Germinal center (tissue), 1 donor: ENCODE measurements around the gene CDIPT.

ENCODE experiments used
- DNase-seq: peaks from one replicate; pipeline ENCODE4 v3.0.0; 2012; ENCODE audit warnings: mixed read lengths, low spot score

The CDIPT gene

DNA sequence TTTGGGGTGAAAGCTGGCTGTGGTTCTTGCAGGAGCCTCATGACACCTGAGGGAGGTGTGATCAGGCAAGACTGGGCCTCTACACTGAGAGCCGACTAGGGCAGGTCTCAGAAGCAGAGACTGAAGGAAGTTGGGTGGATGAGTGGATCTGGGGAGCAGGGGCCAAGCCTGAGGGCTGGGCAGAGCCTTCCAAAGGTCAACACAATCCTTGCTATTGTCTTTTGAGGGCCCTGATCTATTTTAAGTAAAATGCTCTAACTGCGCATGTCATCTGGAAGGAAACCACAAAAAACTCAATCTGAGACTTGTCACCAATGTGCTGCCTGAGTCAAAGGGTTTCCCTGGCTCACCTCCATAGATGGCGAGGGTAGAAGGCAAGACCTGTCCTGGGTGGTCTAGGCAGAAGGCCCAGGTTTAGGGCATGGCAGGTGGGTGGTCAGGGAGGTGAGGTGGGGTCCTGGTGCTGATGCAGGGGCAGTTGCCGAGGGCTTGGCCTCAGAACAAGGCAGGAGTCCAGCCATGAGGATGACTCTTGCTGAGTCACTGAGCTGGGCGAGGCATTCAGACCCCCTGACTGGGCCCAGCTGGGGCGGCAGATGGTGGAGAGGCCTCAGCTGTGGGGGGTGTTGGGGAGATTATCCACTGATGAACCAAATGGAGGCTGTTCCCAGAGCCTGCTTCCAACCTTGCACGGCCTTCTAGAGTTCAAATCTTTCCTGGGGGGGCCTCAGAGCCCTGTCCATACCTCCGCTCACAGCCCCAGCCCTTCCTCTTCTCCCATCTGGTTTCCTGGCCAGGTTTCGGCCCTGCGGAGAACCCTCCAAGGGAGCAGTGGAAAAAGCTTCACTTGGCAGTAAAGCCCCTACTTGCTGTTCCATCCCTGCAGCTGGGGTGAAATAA, 37.6 kb downstream of the CDIPT start:
- DNase-seq, result no peak

DNA sequence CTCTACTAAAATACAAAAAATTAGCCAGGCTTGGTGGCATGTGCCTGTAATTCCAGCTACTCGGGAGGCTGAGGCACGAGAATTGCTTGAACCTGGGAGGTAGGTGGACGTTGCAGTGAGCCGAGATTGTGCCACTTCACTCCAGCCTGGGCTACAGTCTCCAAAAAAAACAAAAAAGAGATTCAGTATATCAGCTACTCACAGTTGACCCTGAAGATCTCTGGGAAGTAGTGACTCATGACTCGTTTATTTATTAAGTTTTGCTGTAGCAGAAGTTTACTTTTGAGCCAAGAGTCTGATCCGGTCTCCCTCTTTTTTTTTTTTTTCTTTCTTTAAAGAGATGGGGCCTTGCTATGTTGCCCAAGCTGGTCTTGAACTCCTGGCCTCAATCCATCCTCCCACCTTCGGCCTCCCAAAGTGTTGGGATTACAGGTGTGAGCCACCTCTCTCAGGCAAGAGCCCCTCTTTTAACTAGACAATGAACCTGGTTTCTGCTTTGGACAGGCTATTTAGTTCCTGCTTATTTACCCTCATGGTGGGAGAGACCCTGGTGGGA, 38.4 kb downstream of the CDIPT start:
- no peak for DNase-seq

DNA sequence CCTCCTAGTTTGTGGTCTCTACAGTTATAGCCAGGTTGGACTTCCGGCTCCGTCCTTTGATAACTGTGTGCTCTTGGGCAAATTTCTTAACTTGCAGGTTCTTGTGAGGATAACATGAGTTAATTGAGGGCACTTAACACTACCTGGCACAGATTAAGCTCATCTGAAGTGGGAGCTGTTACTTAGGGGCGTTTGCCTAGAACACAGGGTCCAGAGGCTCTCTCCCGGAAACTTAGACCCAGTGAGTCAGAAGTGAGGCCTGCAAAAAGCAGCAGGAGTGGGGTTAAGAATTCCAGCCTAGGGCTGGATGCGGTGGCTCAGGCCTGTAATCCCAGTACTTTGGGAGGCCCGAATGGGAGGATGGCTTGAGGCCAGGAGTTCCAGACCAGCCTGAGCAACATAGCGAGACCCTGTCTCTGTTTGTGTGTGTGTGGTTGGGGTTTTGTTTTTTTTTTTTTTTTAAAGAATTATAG, 41.3 kb downstream of the CDIPT start:
- DNase-seq, result no peak

DNA sequence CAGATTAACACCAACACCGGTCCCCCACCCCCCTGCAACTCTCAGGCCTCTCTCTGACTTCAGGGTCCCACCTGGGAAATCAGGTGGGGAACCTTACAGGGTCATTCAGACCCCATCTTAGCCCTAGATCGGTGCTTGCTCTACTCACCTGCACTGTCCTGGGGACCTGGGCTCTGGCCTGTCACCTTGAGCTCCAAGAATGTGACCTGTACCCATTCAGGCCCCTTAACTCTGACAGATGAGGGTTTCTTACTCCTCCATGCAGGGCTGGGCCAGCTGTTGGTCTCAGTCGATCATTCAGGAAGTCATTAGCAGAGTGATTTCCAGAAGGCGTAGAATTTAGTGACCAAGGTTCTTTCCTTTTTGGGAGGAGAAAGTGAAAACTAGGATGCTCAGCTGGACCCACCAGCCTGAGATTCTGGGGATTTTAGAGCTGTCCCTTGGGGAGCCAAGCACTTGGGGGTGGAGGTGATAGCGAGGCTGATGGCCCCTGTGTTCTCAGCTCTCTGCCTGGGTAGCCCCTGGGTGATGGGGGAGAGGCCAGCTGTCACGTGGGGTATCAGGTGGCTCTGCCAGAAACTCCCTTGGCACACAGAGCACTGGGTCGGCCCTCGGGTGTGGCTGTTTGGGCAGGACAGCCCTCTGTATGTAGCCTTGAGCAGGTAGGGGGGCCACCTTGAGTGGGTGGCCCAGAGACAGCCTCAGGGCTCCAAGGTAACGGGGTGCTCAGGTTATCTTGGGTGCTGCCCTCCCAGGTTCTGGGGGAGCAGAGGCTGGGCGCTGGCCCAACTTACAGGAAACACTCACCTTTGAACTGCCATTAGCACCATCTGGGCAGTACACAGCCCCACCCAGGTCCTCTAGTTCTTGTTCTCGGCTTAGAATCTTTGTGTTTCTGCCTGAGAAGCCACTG, 42.0 kb downstream of the CDIPT start:
- no peak for DNase-seq

DNA sequence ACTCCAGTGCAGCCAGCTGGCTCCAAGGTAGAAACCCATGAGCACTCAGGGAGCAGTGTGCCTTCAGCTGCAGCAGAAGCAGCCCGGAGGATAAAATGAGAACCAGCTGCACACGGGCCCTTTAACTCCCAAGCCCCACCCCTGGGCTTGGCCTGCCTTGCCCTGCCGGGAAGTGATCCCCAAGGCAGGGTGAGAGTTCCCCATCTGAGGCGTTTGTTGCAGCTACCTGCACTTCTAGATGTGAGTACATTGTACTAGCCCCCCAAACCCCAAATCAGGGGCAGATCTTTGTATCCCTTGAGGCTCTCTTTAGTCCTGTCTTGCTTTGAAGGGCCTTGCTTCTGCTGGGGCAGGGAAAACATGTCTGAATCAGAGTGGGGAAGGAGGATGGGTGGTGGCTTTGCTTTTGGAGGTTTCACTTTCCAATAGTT, 42.7 kb downstream of the CDIPT start, which contains the start of gene MVP:
Gene MVP, plus strand, starts transcription at position 192 of the 431 bp plus-strand sequence. CDS start 10,088 bp downstream, outside the sequence.
- DNase-seq, result peak; percentile 79

DNA sequence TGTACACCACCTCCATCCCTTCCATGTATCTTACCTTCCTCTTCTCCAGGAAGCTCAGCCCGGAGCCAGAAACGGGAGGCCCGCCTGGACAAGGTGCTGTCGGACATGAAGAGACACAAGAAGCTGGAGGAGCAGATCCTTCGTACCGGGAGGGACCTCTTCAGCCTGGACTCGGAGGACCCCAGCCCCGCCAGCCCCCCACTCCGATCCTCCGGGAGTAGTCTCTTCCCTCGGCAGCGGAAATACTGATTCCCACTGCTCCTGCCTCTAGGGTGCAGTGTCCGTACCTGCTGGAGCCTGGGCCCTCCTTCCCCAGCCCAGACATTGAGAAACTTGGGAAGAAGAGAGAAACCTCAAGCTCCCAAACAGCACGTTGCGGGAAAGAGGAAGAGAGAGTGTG, 43.5 kb downstream of the CDIPT start:
- no peak for DNase-seq

DNA sequence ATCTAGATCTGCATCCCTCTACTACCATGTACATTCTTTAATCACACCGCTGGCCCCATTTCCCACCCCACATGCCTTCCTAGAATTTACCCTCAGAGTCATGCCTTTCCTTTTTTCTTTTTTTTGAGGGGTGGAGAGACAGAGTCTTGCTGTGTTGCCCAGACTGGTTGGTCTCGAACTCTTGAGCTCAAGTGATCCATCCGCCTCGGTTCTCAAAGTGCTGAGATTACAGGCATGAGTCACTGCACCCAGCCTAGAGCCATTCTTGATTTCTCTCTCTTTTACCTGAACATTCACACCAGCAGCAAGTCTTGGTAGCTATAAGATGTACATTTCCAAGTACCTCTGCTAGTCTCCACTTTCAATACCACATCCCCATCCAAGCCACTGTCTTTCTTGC, 44.9 kb downstream of the CDIPT start:
- DNase-seq, result no peak

DNA sequence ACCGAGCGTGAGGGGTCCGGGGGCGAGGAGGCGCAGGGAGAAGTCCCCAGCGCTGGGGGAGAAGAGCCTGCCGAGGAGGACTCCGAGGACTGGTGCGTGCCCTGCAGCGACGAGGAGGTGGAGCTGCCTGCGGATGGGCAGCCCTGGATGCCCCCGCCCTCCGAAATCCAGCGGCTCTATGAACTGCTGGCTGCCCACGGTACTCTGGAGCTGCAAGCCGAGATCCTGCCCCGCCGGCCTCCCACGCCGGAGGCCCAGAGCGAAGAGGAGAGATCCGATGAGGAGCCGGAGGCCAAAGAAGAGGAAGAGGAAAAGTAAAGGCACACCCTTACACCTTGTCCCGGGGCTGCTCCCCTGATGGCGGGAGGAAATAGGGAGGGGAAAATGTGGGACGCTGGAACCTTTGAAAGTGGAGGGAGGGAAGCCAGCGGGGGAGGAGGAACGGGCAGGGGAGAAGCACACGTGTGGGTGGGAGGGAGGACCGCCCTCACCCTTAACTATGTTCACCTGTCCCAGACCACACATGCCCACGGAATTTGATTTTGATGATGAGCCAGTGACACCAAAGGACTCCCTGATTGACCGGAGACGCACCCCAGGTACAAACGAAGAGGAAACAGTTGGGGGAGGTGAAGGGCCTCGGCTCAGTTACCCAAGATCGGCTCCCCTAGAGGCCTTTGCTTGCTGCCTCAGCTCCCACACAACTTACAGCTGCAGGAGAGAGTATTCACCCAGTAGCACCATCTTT, 46.2 kb downstream of the CDIPT start:
- DNase-seq, result peak; percentile 59

DNA sequence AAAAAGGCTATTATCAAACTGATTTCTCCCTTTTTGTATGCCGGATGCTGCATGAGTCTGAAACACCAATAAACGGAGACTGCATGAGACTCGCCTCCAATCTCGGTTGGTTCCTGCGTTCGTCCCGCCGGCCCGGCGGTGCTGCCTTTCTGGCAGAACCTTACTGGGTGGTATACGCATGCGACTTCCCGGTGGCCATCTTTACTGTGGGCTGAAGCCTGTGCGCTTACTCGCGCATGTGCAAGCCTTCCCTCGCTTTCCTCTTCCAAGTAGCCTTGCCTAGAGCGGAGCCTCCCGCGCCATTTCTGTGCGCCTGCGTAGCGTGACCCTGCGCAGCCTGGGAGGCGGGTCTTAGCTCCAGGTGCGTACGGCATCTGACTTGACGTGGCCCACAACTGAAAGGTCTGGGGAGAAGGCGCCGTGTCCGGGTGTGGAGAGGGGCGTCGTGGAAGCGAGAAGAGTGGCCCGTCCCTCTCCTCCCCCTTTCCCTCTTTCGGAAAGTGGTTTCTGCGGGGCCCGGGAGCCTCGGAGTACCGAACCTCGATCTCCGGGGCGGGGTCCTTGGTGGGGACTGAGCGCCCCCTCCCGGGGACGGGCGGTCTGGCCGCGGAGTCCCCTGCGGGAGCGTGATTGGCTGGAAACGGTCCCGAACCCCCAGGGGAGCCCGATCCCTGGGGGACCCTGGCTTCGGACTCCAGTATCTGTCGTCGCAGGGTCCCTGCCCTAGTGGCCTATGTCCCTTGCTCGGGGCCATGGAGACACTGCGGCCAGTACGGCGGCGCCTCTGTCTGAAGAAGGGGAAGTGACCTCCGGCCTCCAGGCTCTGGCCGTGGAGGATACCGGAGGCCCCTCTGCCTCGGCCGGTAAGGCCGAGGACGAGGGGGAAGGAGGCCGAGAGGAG, 47.0 kb downstream of the CDIPT start, which contains the start of gene PAGR1:
Gene PAGR1, plus strand, starts transcription at position 360 of the 901 bp plus-strand sequence. Its CDS starts 374 bp downstream, at position 734.
- DNase-seq, result peak; percentile 96

DNA sequence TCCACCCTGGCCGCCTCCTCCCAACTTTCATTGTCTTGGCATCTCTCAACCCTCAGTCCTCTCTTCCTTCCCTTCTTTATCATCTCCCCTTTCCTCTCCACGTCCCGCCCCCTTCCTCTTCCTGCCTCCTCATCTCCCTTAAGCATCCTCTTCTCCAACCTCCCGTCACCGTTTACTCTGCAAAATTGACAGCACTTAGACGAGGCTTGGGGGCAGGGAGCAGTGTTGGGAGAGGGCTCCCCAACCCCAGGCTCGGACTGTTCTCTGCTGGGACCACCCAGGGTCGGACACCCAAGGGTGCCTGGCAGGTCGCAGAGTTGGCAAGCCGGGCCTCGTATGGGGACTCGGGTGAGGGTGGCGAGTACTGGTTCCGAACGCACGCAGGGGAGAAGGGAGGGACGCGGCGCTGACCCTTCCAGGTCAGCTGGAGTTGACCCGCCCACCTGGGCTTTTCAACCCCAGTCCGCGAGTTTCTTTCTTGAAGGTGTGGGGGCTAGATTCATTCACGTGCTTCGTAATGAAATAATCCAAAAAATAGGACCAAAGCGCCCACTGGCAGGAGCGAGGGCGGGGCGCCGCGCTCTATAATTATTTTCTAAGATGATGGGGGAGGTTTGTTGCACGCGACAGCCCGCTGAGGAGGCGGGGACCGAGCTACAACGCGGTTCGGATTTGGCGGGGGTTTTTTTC, 47.8 kb downstream of the CDIPT start:
- DNase-seq, result no peak

DNA sequence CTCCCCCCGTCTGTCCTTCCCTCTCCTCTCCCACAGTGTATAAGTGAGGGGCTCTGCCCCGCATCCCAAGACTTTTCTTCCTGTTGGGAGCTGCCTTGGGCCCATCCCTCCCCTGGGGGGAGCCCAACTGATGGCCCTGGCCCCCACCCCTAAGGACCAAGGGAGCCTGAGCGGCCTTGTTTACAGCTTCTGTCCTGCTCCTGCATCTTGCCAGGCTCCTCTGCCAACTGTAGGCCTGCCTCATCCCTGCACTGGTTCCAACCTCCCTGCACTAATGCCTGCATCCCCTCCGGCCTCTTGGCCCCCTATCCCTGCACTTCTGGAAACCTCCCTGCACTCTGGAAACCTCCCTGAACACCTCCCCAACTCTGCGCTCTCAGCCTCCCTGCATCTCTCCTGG, 48.4 kb downstream of the CDIPT start:
- no peak for DNase-seq

DNA sequence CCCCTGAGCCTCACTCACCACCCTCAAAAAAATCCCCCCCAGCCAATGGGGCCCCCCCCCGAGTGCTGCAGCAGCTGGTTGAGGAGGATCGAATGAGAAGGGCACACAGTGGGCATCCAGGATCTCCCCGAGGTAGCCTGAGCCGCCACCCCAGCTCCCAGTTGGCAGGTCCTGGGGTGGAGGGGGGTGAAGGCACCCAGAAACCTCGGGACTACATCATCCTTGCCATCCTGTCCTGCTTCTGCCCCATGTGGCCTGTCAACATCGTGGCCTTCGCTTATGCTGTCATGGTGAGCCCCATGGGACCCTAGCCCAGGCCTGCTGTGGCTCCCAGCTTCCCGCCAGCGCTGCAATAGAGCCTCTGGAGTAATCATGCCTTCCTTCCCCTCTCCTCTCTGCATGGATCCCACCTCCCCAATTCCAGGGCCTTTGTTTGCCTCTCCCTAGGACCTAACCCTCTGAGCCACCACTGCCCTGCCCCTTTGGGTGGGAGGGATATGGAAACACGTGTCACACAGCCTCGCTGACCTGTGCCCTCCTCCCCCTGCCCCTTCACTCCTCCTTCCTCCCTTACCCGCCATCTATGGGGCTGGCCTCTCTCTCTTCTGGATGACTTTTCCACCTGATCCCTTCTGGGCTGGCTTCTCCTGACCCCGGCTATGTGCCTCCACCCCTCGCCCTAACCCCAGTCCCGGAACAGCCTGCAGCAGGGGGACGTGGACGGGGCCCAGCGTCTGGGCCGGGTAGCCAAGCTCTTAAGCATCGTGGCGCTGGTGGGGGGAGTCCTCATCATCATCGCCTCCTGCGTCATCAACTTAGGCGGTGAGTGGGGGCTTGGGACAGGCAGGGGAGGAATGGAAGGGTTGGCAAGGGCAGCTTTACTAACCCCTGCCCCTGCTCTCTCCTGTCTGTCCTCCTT, 49.1 kb downstream of the CDIPT start:
- no peak for DNase-seq

DNA sequence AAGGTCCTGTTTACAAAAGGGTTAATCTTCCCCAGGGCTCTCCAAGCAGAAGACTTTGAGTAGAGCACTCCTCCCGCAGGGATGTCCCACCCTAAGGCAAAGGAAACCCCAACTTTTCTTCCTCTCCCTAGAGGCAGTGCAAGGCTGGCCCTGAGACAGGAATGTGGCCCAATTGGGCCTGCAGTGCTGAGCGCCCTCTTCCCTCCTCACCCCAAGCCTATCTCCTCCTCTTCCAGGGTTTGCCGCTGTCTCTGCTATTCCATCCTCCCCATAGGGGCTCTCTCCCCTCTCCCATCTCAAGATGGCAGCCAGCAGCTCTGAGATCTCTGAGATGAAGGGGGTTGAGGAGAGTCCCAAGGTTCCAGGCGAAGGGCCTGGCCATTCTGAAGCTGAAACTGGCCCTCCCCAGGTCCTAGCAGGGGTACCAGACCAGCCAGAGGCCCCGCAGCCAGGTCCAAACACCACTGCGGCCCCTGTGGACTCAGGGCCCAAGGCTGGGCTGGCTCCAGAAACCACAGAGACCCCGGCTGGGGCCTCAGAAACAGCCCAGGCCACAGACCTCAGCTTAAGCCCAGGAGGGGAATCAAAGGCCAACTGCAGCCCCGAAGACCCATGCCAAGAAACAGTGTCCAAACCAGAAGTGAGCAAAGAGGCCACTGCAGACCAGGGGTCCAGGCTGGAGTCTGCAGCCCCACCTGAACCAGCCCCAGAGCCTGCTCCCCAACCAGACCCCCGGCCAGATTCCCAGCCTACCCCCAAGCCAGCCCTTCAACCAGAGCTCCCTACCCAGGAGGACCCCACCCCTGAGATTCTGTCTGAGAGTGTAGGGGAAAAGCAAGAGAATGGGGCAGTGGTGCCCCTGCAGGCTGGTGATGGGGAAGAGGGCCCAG, 50.0 kb downstream of the CDIPT start:
- no peak for DNase-seq

DNA sequence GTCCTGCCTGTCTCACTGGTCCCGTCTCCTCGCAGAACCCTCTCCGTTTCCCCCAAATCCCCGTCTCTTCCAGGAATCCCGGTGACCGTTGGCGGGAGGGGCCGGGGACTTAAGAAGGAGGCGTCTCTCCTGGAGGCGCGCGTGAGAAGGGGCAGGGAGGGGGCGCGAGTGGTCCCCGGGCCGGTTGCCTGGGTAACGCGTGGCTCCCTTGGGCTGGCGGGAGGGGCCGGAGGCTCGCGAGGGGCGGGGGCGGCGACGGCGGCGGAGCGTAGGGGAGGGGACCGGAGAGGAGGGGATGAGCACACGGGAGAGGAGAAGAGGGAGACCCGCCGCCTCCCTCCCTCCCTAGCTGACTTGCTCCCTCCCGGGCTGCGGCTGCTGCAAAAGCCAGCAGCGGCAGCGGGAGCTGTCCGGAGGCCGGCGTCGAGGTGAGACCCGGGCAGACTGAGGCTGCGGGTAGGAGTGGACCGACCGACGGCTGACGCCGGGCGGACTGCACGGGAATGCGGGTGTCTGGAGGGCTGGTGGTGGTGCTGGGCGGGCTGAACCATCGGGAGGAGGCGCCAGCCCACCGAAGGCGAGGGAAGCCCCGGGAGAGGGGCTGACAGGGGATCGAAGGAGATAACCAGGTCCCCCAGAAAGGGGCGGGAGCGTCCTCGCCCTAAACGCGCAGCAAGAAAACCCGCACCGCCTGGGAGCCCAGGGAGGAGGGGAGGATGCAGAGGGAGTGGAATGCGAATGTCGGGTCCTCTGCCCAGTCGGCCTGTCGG, 50.9 kb downstream of the CDIPT start, which contains the start of gene PRRT2:
Gene PRRT2, plus strand, starts transcription at position 298 of the 770 bp plus-strand sequence. CDS start 862 bp downstream, outside the sequence.
- DNase-seq, result no peak

DNA sequence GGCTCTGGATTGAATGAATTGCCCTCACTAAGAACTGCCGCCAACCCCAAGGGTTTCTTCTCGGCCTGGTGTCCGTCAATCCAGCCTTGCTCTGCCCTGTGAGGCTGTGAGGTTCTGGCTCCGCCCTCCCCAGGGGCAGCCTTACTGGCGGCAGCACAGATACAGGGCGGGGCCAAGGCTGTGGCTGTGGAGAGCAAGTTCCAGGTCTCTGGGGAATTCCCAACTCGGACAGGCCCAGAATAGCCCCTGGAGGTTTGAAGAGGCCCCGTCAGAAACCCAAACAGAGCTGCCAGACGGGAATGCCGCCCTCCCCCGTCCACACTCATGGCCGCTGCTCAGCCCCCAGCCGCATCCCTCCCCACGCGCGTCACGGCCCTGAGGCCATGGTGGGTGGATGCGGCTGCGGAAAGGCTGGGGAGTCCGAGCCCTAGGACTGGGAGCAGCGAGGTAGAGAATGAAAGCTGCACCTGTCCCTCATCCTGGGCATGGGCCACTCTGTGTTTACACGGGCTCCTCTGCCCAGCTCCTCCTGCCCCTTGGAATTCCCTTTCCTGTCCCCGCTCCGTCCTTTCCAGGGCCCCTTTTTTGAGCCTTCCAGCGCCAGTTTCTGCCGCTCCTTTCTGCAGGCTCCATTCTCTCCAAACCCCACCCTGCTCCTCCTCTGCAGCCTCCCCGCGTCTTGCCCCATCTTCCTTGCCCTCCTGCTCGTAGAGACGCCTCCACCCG, 51.7 kb downstream of the CDIPT start:
- DNase-seq, result no peak

DNA sequence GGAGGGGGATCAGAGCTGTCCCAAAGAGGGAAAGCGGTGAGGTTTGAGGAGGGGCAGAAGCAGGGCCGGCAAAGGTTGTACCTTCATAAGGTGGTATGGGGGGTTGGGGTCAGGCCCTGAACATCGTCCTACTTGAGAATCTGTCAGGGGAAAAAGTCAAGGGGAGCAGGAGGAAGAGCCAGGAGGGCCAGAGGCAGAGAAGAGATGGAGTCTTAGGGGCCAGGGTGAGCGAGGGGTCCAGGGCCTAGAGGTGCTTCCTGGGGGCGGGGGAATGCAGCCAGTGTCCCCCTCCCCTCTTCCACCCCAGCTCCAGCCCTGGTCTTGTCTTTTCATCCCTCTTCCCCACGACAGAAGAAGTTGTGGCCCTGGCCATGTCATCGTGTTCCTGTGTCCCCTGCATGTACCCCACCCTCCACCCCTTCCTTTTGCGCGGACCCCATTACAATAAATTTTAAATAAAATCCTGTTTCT, 52.3 kb downstream of the CDIPT start:
- DNase-seq, result no peak
